C1 segment of cervical spinal cord (tissue), 14 donors: ENCODE results near the gene ADARB2.

Source experiments
- DNase-seq, 14 donors: peaks; one replicate each; lab custom pipeline; 2025; lab: John Stamatoyannopoulos, UW

ADARB2 gene

GRCh38 chr10:1686491-1686749 lies 50.9 kb downstream of the ADARB2 start:
- no peak for DNase-seq

GRCh38 chr10:1685699-1686490 lies 51.4 kb downstream of the ADARB2 start:
- DNase-seq = no peak

GRCh38 chr10:1684991-1685390 lies 52.3 kb downstream of the ADARB2 start:
- no peak for DNase-seq

GRCh38 chr10:1683649-1684048 lies 53.7 kb downstream of the ADARB2 start:
- DNase-seq = no peak

GRCh38 chr10:1679821-1680650 lies 57.3 kb downstream of the ADARB2 start:
- DNase-seq = no peak

- no peak for DNase-seq
Measured at GRCh38 chr10:1678084-1678483, 59.2 kb downstream of the ADARB2 start.

- DNase-seq = no peak
Measured at GRCh38 chr10:1677307-1677939, 59.9 kb downstream of the ADARB2 start.

GRCh38 chr10:1674501-1674900 lies 62.8 kb downstream of the ADARB2 start:
- no peak for DNase-seq

- no peak for DNase-seq
Measured at GRCh38 chr10:1673568-1674345, 63.6 kb downstream of the ADARB2 start.

GRCh38 chr10:1672001-1672781 lies 65.1 kb downstream of the ADARB2 start:
- DNase-seq = no peak

- no peak for DNase-seq
Measured at GRCh38 chr10:1671366-1672000, 65.8 kb downstream of the ADARB2 start.

GRCh38 chr10:1670541-1671365 lies 66.6 kb downstream of the ADARB2 start:
- DNase-seq = no peak

- DNase-seq = no peak
Measured at GRCh38 chr10:1669433-1669832, 67.9 kb downstream of the ADARB2 start.

- DNase-seq = no peak
Measured at GRCh38 chr10:1668399-1668798, 68.9 kb downstream of the ADARB2 start.

GRCh38 chr10:1667392-1667791 lies 69.9 kb downstream of the ADARB2 start:
- no peak for DNase-seq

GRCh38 chr10:1666147-1666546 lies 71.2 kb downstream of the ADARB2 start:
- DNase-seq = no peak

GRCh38 chr10:1665681-1666080 lies 71.6 kb downstream of the ADARB2 start:
- no peak for DNase-seq

- DNase-seq = no peak
Measured at GRCh38 chr10:1665021-1665661, 72.2 kb downstream of the ADARB2 start.

GRCh38 chr10:1664333-1664964 lies 72.9 kb downstream of the ADARB2 start:
- DNase-seq = no peak
